HG03064 (cell line): ENCODE data around the gene ILDR2.

Source experiments
- ATAC-seq: cut with Tn5 transposase; IDR thresholded peaks from one replicate; pipeline ENCODE4 v1.9.1; 2021; ENCODE audit warnings: low read depth; ENCODE audit not compliant: unreplicated experiment

ILDR2 gene

GRCh38 chr1:166929911-166930310 lies 45.4 kb downstream of the ILDR2 start:
- no peak for ATAC-seq

GRCh38 chr1:166927701-166928100 lies 47.6 kb downstream of the ILDR2 start:
- ATAC-seq, result no peak

- no peak for ATAC-seq
Measured at GRCh38 chr1:166925810-166926478, 49.4 kb downstream of the ILDR2 start.

- ATAC-seq, result peak; percentile 91
Measured at GRCh38 chr1:166924823-166925541, 50.4 kb downstream of the ILDR2 start.

GRCh38 chr1:166920561-166921475 lies 54.5 kb downstream of the ILDR2 start:
- no peak for ATAC-seq

- no peak for ATAC-seq
Measured at GRCh38 chr1:166918956-166919316, 56.4 kb downstream of the ILDR2 start.

GRCh38 chr1:166918088-166918955 lies 57.0 kb downstream of the ILDR2 start:
- no peak for ATAC-seq

- ATAC-seq, result no peak
Measured at GRCh38 chr1:166915941-166916340, 59.4 kb downstream of the ILDR2 start.

- no peak for ATAC-seq
Measured at GRCh38 chr1:166915042-166915441, 60.3 kb downstream of the ILDR2 start.

- no peak for ATAC-seq
Measured at GRCh38 chr1:166914111-166914510, 61.2 kb downstream of the ILDR2 start.

- no peak for ATAC-seq
Measured at GRCh38 chr1:166911624-166912023, 63.7 kb downstream of the ILDR2 start.

GRCh38 chr1:166910396-166910994 lies 64.8 kb downstream of the ILDR2 start:
- peak; percentile 97 for ATAC-seq

GRCh38 chr1:166908942-166909341 lies 66.4 kb downstream of the ILDR2 start:
- no peak for ATAC-seq

- ATAC-seq, result no peak
Measured at GRCh38 chr1:166907763-166908162, 67.6 kb downstream of the ILDR2 start.

GRCh38 chr1:166907051-166907450 lies 68.3 kb downstream of the ILDR2 start:
- ATAC-seq, result no peak

GRCh38 chr1:166906647-166907046 lies 68.7 kb downstream of the ILDR2 start:
- ATAC-seq, result no peak

GRCh38 chr1:166905900-166906299 lies 69.4 kb downstream of the ILDR2 start:
- ATAC-seq, result no peak

GRCh38 chr1:166905136-166905535 lies 70.2 kb downstream of the ILDR2 start:
- ATAC-seq, result no peak

- no peak for ATAC-seq
Measured at GRCh38 chr1:166903232-166903631, 72.1 kb downstream of the ILDR2 start.

GRCh38 chr1:166902279-166902678 lies 73.1 kb downstream of the ILDR2 start:
- no peak for ATAC-seq
